Hepatocyte (in vitro differentiated cells): ENCODE results near the gene PCDH9. TPM values are rescaled to one million over a fixed set of nuclear protein-coding genes. Genes with fewer than 3 reads are reported as not detected.

Experiments
- DNase-seq: peaks from one replicate; pipeline ENCODE4 v3.0.0-alpha.2; 2016; ENCODE audit warnings: low spot score
- H2AFZ ChIP-seq: fragments of 200-600 bp; sonication (generic); 2 replicates; pipeline ENCODE4 v1.6.0; 2016; ENCODE audit warnings: antibody characterized with exemption, mild to moderate bottlenecking
- H3K27ac ChIP-seq: fragments of 200-600 bp; sonication (generic); 2 replicates; pipeline ENCODE4 v1.5.1; 2016; ENCODE audit warnings: mild to moderate bottlenecking
- H3K27me3 ChIP-seq: fragments of 200-600 bp; sonication (generic); 2 replicates; pipeline ENCODE4 v1.6.1; 2016
- H3K36me3 ChIP-seq: fragments of 200-600 bp; sonication (generic); replicated peaks from 2 replicates; pipeline ENCODE4 v1.5.1; 2016; ENCODE audit warnings: low read depth; ENCODE audit not compliant: insufficient read depth
- H3K4me1 ChIP-seq: fragments of 200-600 bp; sonication (generic); 2 replicates; pipeline ENCODE4 v1.5.1; 2016; ENCODE audit warnings: mild to moderate bottlenecking, moderate library complexity; ENCODE audit not compliant: insufficient read depth
- H3K4me2 ChIP-seq: fragments of 200-600 bp; sonication (generic); 2 replicates; pipeline ENCODE4 v1.6.0; 2016
- H3K4me3 ChIP-seq: fragments of 200-600 bp; sonication (generic); 2 replicates; pipeline ENCODE4 v1.5.1; 2016; ENCODE audit warnings: mild to moderate bottlenecking
- H3K79me2 ChIP-seq: fragments of 200-600 bp; sonication (generic); 2 replicates; pipeline ENCODE4 v1.6.0; 2017; ENCODE audit warnings: mild to moderate bottlenecking
- H3K9me2 ChIP-seq: fragments of 200-600 bp; sonication (generic); replicated peaks from 2 replicates; pipeline ENCODE4 v1.6.0; 2017; ENCODE audit warnings: mild to moderate bottlenecking; ENCODE audit not compliant: insufficient read depth
- H3K9me3 ChIP-seq: fragments of 200-600 bp; sonication (generic); 2 replicates; pipeline ENCODE4 v1.5.1; 2016; ENCODE audit warnings: low read depth, mild to moderate bottlenecking
- H4K20me1 ChIP-seq: fragments of 200-600 bp; sonication (generic); 2 replicates; pipeline ENCODE4 v1.6.0; 2016; ENCODE audit warnings: mild to moderate bottlenecking; ENCODE audit not compliant: insufficient read depth, poor library complexity, severe bottlenecking
- EZH2 ChIP-seq: fragments of 200-600 bp; sonication (generic); IDR thresholded peaks from 2 replicates; pipeline ENCODE4 v1.6.1; 2016; ENCODE audit warnings: antibody characterized with exemption, mild to moderate bottlenecking, borderline replicate concordance
- EZH2phosphoT487 ChIP-seq: fragments of 200-600 bp; sonication (generic); IDR thresholded peaks from one replicate; pipeline ENCODE4 v1.6.1; 2018; ENCODE audit warnings: antibody characterized with exemption, mild to moderate bottlenecking, low read depth, moderate library complexity; ENCODE audit not compliant: unreplicated experiment, severe bottlenecking
- WGBS: methylation state at CpG from one replicate; pipeline ENCODE4 v1.1.6; 2016; ENCODE audit warnings: low lambda C conversion rate; ENCODE audit errors: missing lambda C conversion rate; 5-methylcytosine and 5-hydroxymethylcytosine counted together
- polyA plus RNA-seq: library from polyadenylated mRNA; unstranded; fragments of >200 nt; fragmentation: Nextera tagmentation; extraction: Ambion mirVana; gene quantifications from 2 replicates; pipeline ENCODE4 v1.2.1, GENCODE V29; 2016
- total RNA-seq: library from RNA; depleted of rRNA; stranded (reverse); fragments of >200 nt; gene quantifications from 2 replicates; pipeline ENCODE4 v1.2.3, GENCODE V29; 2014
- TF ChIP-seq, protein P1 (sequence below): fragments of 200-600 bp; sonication (generic); IDR thresholded peaks from 2 replicates; pipeline ENCODE4 v1.5.1; 2016; ENCODE audit warnings: antibody characterized with exemption, mild to moderate bottlenecking; ENCODE audit not compliant: poor library complexity

PCDH9 gene
- total and polyA plus RNA-seq, 2 experiments from 2014 or later: 6.9 to 15.0 TPM

DNA sequence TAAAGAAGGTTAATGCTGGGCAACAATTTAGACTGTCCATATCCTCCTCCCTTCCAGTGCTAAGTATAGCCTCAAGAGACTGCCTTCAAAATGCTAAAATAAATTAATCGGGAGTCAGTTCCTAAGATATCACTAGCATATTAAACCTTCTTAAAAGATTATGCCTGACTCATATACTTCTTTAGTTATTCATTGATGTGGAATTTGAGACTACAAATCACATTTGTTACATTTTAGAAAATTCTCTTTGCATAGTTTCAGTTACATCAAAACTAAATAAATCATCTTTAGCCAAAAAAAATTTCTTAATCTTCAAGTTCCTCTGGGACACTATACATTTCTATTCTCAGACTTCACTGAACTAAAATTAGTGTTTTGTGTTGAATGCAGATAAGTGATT is 769.1 kb downstream of the PCDH9 start:
- no peaks in the 10 kb centered on the region for H4K20me1 ChIP-seq
- no peaks in the 10 kb centered on the region for H3K79me2 ChIP-seq
- no peak overlapping the region for H2AFZ ChIP-seq
- WGBS: 86% methylated on average over 1 of the region's 1 CpG
- no peak overlapping the region for H3K4me2 ChIP-seq
- H3K4me3 ChIP-seq: no peak overlapping the region
- H3K36me3 ChIP-seq: no peaks in the 10 kb centered on the region
- no peaks in the 10 kb centered on the region for H3K4me1 ChIP-seq
- H3K9me2 ChIP-seq: no peaks in the 10 kb centered on the region
- no peak overlapping the region for H3K27ac ChIP-seq
- H3K27me3 ChIP-seq: no peaks in the 10 kb centered on the region
- DNase-seq: no peak
- TF ChIP-seq EZH2 (no peak), EZH2phosphoT487 (no peak)
- TF ChIP-seq, protein P1, sequence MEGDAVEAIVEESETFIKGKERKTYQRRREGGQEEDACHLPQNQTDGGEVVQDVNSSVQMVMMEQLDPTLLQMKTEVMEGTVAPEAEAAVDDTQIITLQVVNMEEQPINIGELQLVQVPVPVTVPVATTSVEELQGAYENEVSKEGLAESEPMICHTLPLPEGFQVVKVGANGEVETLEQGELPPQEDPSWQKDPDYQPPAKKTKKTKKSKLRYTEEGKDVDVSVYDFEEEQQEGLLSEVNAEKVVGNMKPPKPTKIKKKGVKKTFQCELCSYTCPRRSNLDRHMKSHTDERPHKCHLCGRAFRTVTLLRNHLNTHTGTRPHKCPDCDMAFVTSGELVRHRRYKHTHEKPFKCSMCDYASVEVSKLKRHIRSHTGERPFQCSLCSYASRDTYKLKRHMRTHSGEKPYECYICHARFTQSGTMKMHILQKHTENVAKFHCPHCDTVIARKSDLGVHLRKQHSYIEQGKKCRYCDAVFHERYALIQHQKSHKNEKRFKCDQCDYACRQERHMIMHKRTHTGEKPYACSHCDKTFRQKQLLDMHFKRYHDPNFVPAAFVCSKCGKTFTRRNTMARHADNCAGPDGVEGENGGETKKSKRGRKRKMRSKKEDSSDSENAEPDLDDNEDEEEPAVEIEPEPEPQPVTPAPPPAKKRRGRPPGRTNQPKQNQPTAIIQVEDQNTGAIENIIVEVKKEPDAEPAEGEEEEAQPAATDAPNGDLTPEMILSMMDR: no peak
- H3K9me3 ChIP-seq: no peaks in the 10 kb centered on the region

DNA sequence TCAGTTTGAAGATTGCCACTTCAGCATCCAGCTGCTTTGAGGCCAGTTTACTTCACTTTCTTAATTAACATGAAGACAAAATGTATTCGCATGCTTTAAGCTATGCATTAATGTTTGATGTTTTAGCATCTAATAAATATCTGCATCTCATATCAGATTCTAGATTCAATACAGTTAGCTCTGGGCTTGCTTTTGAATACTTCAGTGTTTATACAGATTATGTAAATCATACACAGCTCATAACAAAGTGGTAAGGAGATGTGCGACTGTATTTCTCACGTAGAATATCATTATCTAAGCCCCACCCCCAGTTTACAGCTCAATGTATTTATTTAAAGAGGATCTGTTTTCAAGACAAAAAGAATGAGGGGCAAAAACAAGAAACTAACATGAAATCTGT is 770.5 kb downstream of the PCDH9 start:
- TF ChIP-seq, protein P1: no peak
- no peak for TF ChIP-seq EZH2phosphoT487
- no peak for TF ChIP-seq EZH2
- WGBS: 87% methylated on average over 3 of the region's 3 CpGs

DNA sequence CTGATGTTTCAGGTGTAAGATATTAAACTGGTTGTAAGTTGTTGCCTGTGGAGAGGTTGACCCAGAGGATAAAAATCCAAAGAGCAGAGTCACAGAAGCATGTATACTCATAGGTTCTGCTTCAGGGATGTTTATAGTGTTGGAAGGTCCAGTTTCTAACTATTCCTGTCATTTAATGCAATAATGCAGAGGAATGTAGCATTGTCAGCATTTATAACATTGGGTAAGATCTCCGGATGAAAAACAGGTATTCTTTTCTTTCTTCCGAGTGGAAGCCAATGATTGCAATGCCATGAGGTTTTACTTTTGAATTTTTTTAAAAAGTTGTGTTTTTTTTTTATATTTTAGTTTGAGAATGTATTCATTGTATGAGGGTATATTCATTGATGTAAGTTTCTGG is 771.0 kb downstream of the PCDH9 start:
- no peak for DNase-seq
- Histone ChIP-seq H3K27ac (no peak overlapping the region), H3K27me3 (no peaks in the 10 kb centered on the region), H3K79me2 (no peaks in the 10 kb centered on the region), H3K4me2 (no peak overlapping the region), H4K20me1 (no peaks in the 10 kb centered on the region), H3K9me2 (no peaks in the 10 kb centered on the region), H3K4me3 (no peak overlapping the region), H2AFZ (no peak overlapping the region), H3K9me3 (no peaks in the 10 kb centered on the region), H3K36me3 (no peaks in the 10 kb centered on the region), H3K4me1 (no peaks in the 10 kb centered on the region)
- WGBS: 80% methylated on average over 2 of the region's 2 CpGs
- TF ChIP-seq EZH2: no peak
- TF ChIP-seq EZH2phosphoT487: no peak
- TF ChIP-seq, protein P1: no peak

More for the DNA sequence above, 770.5 kb downstream of the PCDH9 start:
- no peak overlapping the region for H3K4me3 ChIP-seq
- H3K9me2 ChIP-seq: no peaks in the 10 kb centered on the region
- no peak overlapping the region for H2AFZ ChIP-seq
- H3K27me3 ChIP-seq: no peaks in the 10 kb centered on the region
- H3K27ac ChIP-seq: no peak overlapping the region
- DNase-seq: no peak
- no peaks in the 10 kb centered on the region for H4K20me1 ChIP-seq
- no peaks in the 10 kb centered on the region for H3K4me1 ChIP-seq
- H3K36me3 ChIP-seq: no peaks in the 10 kb centered on the region
- no peaks in the 10 kb centered on the region for H3K79me2 ChIP-seq
- H3K9me3 ChIP-seq: no peaks in the 10 kb centered on the region
- no peak overlapping the region for H3K4me2 ChIP-seq

DNA sequence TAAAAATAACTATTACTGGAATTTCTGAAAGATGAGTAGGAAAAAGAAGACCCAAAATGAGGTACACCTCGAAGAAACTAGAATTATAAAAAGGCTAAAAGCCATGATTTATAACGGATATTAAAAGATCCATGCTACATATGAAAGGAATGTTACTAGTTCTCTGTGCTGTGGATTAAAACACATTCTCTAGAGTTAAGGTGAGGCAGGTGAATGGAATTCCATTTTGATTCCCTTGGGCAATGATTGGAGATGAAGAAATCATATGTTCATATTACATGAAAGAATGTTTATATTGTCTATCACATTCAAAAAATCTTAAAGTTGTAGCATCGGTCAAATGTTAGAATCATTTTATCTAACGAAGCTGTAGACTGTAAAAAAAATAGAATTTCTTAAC is 783.7 kb downstream of the PCDH9 start:
- 70% methylated on average over 4 of the region's 4 CpGs for WGBS
- H3K4me2 ChIP-seq: no peak overlapping the region
- TF ChIP-seq, protein P1: no peak
- H3K9me2 ChIP-seq: no peaks in the 10 kb centered on the region
- H4K20me1 ChIP-seq: no peaks in the 10 kb centered on the region
- H3K27ac ChIP-seq: no peak overlapping the region
- no peak for DNase-seq
- no peaks in the 10 kb centered on the region for H3K36me3 ChIP-seq
- H3K4me1 ChIP-seq: no peaks in the 10 kb centered on the region
- no peaks in the 10 kb centered on the region for H3K27me3 ChIP-seq
- H2AFZ ChIP-seq: no peak overlapping the region
- no peak overlapping the region for H3K4me3 ChIP-seq
- no peaks in the 10 kb centered on the region for H3K79me2 ChIP-seq
- H3K9me3 ChIP-seq: no peaks in the 10 kb centered on the region
